Left lung (tissue), 10 donors: ENCODE data around the gene CDH22. TPM values are rescaled to one million over a fixed set of nuclear protein-coding genes. Genes with fewer than 3 reads are reported as not detected.

ENCODE experiments used
- ATAC-seq: fragments of 200-7000 bp; cut with Tn5 transposase; one replicate; pipeline ENCODE4 v1.9.1; 2020; ENCODE audit warnings: moderate library complexity
- DNase-seq, 4 donors: peaks; one replicate each; pipeline ENCODE4 v3.0.0-alpha.2; 2013 to 2020
- H3K27ac ChIP-seq, 2 donors: fragments of 200-600 bp; sonication (generic) in 1 of 2; one replicate each; pipeline versions ENCODE4 v1.5.0 to v1.8.0; 2020 to 2021
- H3K27me3 ChIP-seq, 2 donors: fragments of 200-600 bp; sonication (generic) in 1 of 2; one replicate each; pipeline versions ENCODE4 v1.5.0 to v1.8.0; 2020 to 2021
- H3K36me3 ChIP-seq, 2 donors: fragments of 200-600 bp; sonication (generic) in 1 of 2; one replicate each; pipeline versions ENCODE4 v1.5.0 to v1.8.0; 2020 to 2021
- H3K4me1 ChIP-seq, 2 donors: fragments of 200-600 bp; one replicate each; pipeline ENCODE4 v1.8.0; 2021
- H3K4me3 ChIP-seq, 2 donors: fragments of 200-600 bp; sonication (generic) in 1 of 2; one replicate each; pipeline versions ENCODE4 v1.5.0 to v1.8.0; 2020 to 2021; ENCODE audit warnings: mild to moderate bottlenecking in 1 of 2
- H3K9me3 ChIP-seq, 2 donors: fragments of 200-600 bp; sonication (generic) in 1 of 2; one replicate each; pipeline versions ENCODE4 v1.5.0 to v1.8.0; 2020 to 2021
- CTCF ChIP-seq, 2 donors: fragments of 200-600 bp; sonication (generic) in 1 of 2; IDR thresholded peaks; one replicate each; pipeline versions ENCODE4 v1.5.0 to v1.8.0; 2021; ENCODE audit warnings: antibody characterized with exemption in 2 of 2
- intact Hi-C, 2 donors: fragments of 100-400 bp; cut with DNase I; formaldehyde crosslinking; loops; one replicate each; pipeline versions ENCODE4 v1.11.2 to v1.14.2; 2022
- polyA plus RNA-seq, 6 donors: library from polyadenylated mRNA; unstranded; fragments of 120-200 nt; gene quantifications; one replicate each; pipeline ENCODE4 v1.2.1, GENCODE V29; 2013; ENCODE audit not compliant: insufficient read length in 6 of 6
- total RNA-seq, 2 donors: library from RNA; stranded (reverse); fragmentation: NEBNext Ultra II Directional; extraction: Animal tissue kit (Norgen Biotek cat#: 25700); gene quantifications; one replicate each; pipeline ENCODE4 v1.2.1, GENCODE V29; 2021
- donor health status: DM: no; HTN: yes; CAD: no.
- donor health status: DM: no; HTN: no; CAD: no.

The CDH22 gene
- total and polyA plus RNA-seq, 8 donors, result 0.06 to 0.26 (median 0.08) TPM; not detected in 2

- Histone ChIP-seq H3K4me3 (no peak overlapping the region), H3K4me1 (no peaks in the 10 kb centered on the region), H3K36me3 (no peaks in the 10 kb centered on the region), H3K27me3 (peaks cover 7 to 94% of the 10 kb centered on the region in 2 donors), H3K9me3 (no peaks in the 10 kb centered on the region), H3K27ac (no peak overlapping the region)
- ATAC-seq, result no peak
- intact Hi-C loops, result no loop called here
- TF ChIP-seq CTCF (IDR thresholded peaks at IDR 0.05), result no peak
- no peak for DNase-seq
These were observed 21.3 kb downstream of the CDH22 start for GRCh38 chr20:46286977-46287376.

GRCh38 chr20:46286382-46286781 is 21.9 kb downstream of the CDH22 start:
- Histone ChIP-seq H3K27ac (no peak overlapping the region), H3K9me3 (no peaks in the 10 kb centered on the region), H3K4me3 (no peak overlapping the region), H3K27me3 (peaks cover 7 to 94% of the 10 kb centered on the region in 2 donors), H3K4me1 (no peaks in the 10 kb centered on the region), H3K36me3 (no peaks in the 10 kb centered on the region)
- ATAC-seq, result no peak
- no peak for TF ChIP-seq CTCF (IDR thresholded peaks at IDR 0.05)
- intact Hi-C loops, result no loop called here
- no peak for DNase-seq

GRCh38 chr20:46285740-46286139 is 22.6 kb downstream of the CDH22 start:
- no peak for TF ChIP-seq CTCF (IDR thresholded peaks at IDR 0.05)
- no peak overlapping the region for H3K4me3 ChIP-seq
- DNase-seq, result no peak
- no peaks in the 10 kb centered on the region for H3K9me3 ChIP-seq
- ATAC-seq, result no peak
- H3K27ac ChIP-seq, result no peak overlapping the region
- no peaks in the 10 kb centered on the region for H3K36me3 ChIP-seq
- intact Hi-C loops, result no loop called here
- H3K4me1 ChIP-seq, result no peaks in the 10 kb centered on the region
- H3K27me3 ChIP-seq, result peaks cover 7 to 95% of the 10 kb centered on the region in 2 donors

GRCh38 chr20:46285072-46285471 is 23.2 kb downstream of the CDH22 start:
- ATAC-seq, result no peak
- intact Hi-C loops, result no loop called here
- no peak for DNase-seq
- Histone ChIP-seq H3K27ac (no peak overlapping the region), H3K4me3 (no peak overlapping the region), H3K27me3 (peaks cover 7 to 96% of the 10 kb centered on the region in 2 donors), H3K36me3 (no peaks in the 10 kb centered on the region), H3K9me3 (no peaks in the 10 kb centered on the region), H3K4me1 (no peaks in the 10 kb centered on the region)
- TF ChIP-seq CTCF (IDR thresholded peaks at IDR 0.05), result no peak

GRCh38 chr20:46284040-46284427 is 24.3 kb downstream of the CDH22 start:
- Histone ChIP-seq H3K4me1 (no peaks in the 10 kb centered on the region), H3K27me3 (peaks cover 7 to 100% of the 10 kb centered on the region in 2 donors), H3K27ac (no peak overlapping the region), H3K36me3 (no peaks in the 10 kb centered on the region), H3K9me3 (no peaks in the 10 kb centered on the region), H3K4me3 (no peak overlapping the region)
- intact Hi-C loops, result no loop called here
- DNase-seq, result no peak
- no peak for ATAC-seq
- no peak for TF ChIP-seq CTCF (IDR thresholded peaks at IDR 0.05)
